GM12878 (cell line): ENCODE data around the gene TMEM132C. TPM values are rescaled to one million over a fixed set of nuclear protein-coding genes. Genes with fewer than 3 reads are reported as not detected.

Experiments used
- ATAC-seq: fragments of 200-7000 bp; cut with Tn5 transposase; 3 replicates; pipeline ENCODE4 v1.9.1; 2020; ENCODE audit warnings: mild to moderate bottlenecking, moderate library complexity
- BruUV-seq: library from RNA; stranded (reverse); fragments of 400-500 nt; replicated peaks from 2 replicates; lab custom pipeline; 2021; lab: Mats Ljungman, UMichigan
- CTCF ChIA-PET: fragments of 300-600 bp; sonication (Branson Sonifier 250); formaldehyde crosslinking; extraction: SDS; loops from one replicate; lab custom pipeline; 2021; ENCODE audit warnings: inconsistent platforms; lab: Yijun Ruan, JAX
- POLR2A ChIA-PET: fragments of 350-600 bp; formaldehyde crosslinking; extraction: SDS; loops from one replicate; lab custom pipeline; 2021; ENCODE audit warnings: inconsistent platforms; lab: Charles Lee
- RAD21 ChIA-PET: fragments of 300-600 bp; sonication (Branson Sonifier 250); formaldehyde crosslinking; loops from one replicate; lab custom pipeline; 2023; ENCODE audit warnings: antibody characterized with exemption; ENCODE audit not compliant: unreplicated experiment; lab: Charles Lee
- SMC1A ChIA-PET: fragments of 300-600 bp; sonication (Branson Sonifier 250); formaldehyde crosslinking; loops from one replicate; lab custom pipeline; 2023; ENCODE audit not compliant: unreplicated experiment, uncharacterized antibody; lab: Charles Lee
- DNase-seq: peaks from one replicate; pipeline ENCODE4 v3.0.0-alpha.2; 2011; ENCODE audit warnings: low read depth, low spot score
- FAIRE-seq: peaks from 3 replicates; lab custom pipeline; 2011; peaks lifted over from hg19 to GRCh38; lab: Jason Lieb, UNC
- H2AFZ ChIP-seq: 2 replicates; pipeline ENCODE4 v1.6.0; 2011; ENCODE audit warnings: low read depth, low read length, control low read depth; ENCODE audit not compliant: control insufficient read depth
- H3K27ac ChIP-seq: 2 replicates; pipeline ENCODE4 v1.5.1; 2011; ENCODE audit warnings: control low read depth; ENCODE audit not compliant: control insufficient read depth, insufficient read depth
- H3K27me3 ChIP-seq, 2 experiments: replicated peaks in 1 of 2; 2 replicates each; pipeline versions ENCODE4 v1.6.0 to v1.6.1; 2011; ENCODE audit warnings: low read length in 1 of 2; ENCODE audit not compliant: control insufficient read depth in 2 of 2, insufficient read depth in 2 of 2
- H3K36me3 ChIP-seq, 2 experiments: 2 replicates each; pipeline ENCODE4 v1.5.1; 2011; ENCODE audit warnings: low read length in 1 of 2; ENCODE audit not compliant: control insufficient read depth in 2 of 2, insufficient read depth in 2 of 2
- H3K4me1 ChIP-seq: 2 replicates; pipeline ENCODE4 v1.6.1; 2011; ENCODE audit warnings: mild to moderate bottlenecking, low read length, moderate library complexity, mixed read lengths; ENCODE audit not compliant: control insufficient read depth, insufficient read depth
- H3K4me2 ChIP-seq: 2 replicates; pipeline ENCODE4 v1.6.0; 2011; ENCODE audit warnings: control low read depth; ENCODE audit not compliant: control insufficient read depth, insufficient read depth
- H3K4me3 ChIP-seq: fragments of 200-600 bp; sonication (generic); 2 replicates; pipeline ENCODE4 v1.5.1; 2016
- H3K79me2 ChIP-seq: 2 replicates; pipeline ENCODE4 v1.6.0; 2011; ENCODE audit warnings: low read length; ENCODE audit not compliant: control insufficient read depth, insufficient read depth
- H3K9ac ChIP-seq: 2 replicates; pipeline ENCODE4 v1.8.0; 2011; ENCODE audit warnings: low read length, control low read depth, mixed read lengths; ENCODE audit not compliant: control insufficient read depth, insufficient read depth
- H3K9me3 ChIP-seq: replicated peaks from 3 replicates; pipeline ENCODE4 v1.5.1; 2011; ENCODE audit warnings: mild to moderate bottlenecking, low read length; ENCODE audit not compliant: control insufficient read depth, insufficient read depth
- H4K20me1 ChIP-seq: 2 replicates; pipeline ENCODE4 v1.6.0; 2011; ENCODE audit not compliant: control insufficient read depth, insufficient read depth
- ASH2L ChIP-seq: fragments of 300-600, 200-600 bp; sonication (generic); IDR thresholded peaks from 2 replicates; pipeline ENCODE4 v1.6.1; 2017; ENCODE audit warnings: low read depth, mild to moderate bottlenecking, borderline replicate concordance
- DPF2 ChIP-seq: fragments of 450-650 bp; IDR thresholded peaks from 2 replicates; pipeline ENCODE4 v1.6.1; 2017; ENCODE audit warnings: mild to moderate bottlenecking
- E2F8 ChIP-seq: fragments of 450-650 bp; IDR thresholded peaks from 2 replicates; pipeline ENCODE4 v1.6.1; 2018; ENCODE audit warnings: mild to moderate bottlenecking, low read depth, moderate library complexity; ENCODE audit not compliant: partially characterized antibody
- GATAD2B ChIP-seq: fragments of 450-650 bp; conservative IDR thresholded peaks from 2 replicates; pipeline ENCODE4 v1.6.1; 2017; ENCODE audit warnings: low read depth, mild to moderate bottlenecking, moderate library complexity
- HCFC1 ChIP-seq: fragments of 150-350 bp; IDR thresholded peaks from 2 replicates; pipeline ENCODE4 v1.6.1; 2014; ENCODE audit warnings: low read length
- IRF3 ChIP-seq: fragments of 450-650 bp; IDR thresholded peaks from 2 replicates; pipeline ENCODE4 v1.6.1; 2014; ENCODE audit warnings: mild to moderate bottlenecking
- IRF5 ChIP-seq: fragments of 450-650 bp; IDR thresholded peaks from 2 replicates; pipeline ENCODE4 v1.6.1; 2017; ENCODE audit warnings: borderline replicate concordance
- MAX ChIP-seq: IDR thresholded peaks from 2 replicates; pipeline ENCODE4 v1.6.1; 2012; ENCODE audit warnings: low read depth, low read length, improper control_type of control experiment
- MYC ChIP-seq: IDR thresholded peaks from 2 replicates; pipeline ENCODE4 v1.6.1; 2011; ENCODE audit warnings: mild to moderate bottlenecking, low read length, moderate library complexity, inconsistent platforms; ENCODE audit not compliant: insufficient read depth, insufficient replicate concordance, insufficient read length, severe bottlenecking
- NFXL1 ChIP-seq: fragments of 450-650 bp; IDR thresholded peaks from 2 replicates; pipeline ENCODE4 v1.6.1; 2017; ENCODE audit warnings: antibody characterized with exemption, mild to moderate bottlenecking, borderline replicate concordance
- NFYB ChIP-seq: IDR thresholded peaks from 2 replicates; pipeline ENCODE4 v1.6.1; 2011; ENCODE audit warnings: low read depth, mild to moderate bottlenecking, low read length, improper control_type of control experiment, moderate library complexity; ENCODE audit not compliant: insufficient read depth
- RELB ChIP-seq: fragments of 450-650 bp; IDR thresholded peaks from 2 replicates; pipeline ENCODE4 v1.6.1; 2017; ENCODE audit warnings: low read depth, mild to moderate bottlenecking, moderate library complexity
- SKIL ChIP-seq: fragments of 450-650 bp; IDR thresholded peaks from 2 replicates; pipeline ENCODE4 v1.6.1; 2017; ENCODE audit warnings: mild to moderate bottlenecking, low read depth, inconsistent platforms; ENCODE audit not compliant: poor library complexity, severe bottlenecking
- WGBS: methylation state at CpG from one replicate; pipeline ENCODE4 v1.1.6; 2016; ENCODE audit warnings: low lambda C conversion rate; ENCODE audit not compliant: insufficient replicate concordance, insufficient coverage; ENCODE audit errors: missing lambda C conversion rate; 5-methylcytosine and 5-hydroxymethylcytosine counted together
- in situ Hi-C: fragments of 300-500 bp; cut with MboI; formaldehyde crosslinking; loops from 9 replicates; pipeline ENCODE4 v1.14.3; 2018; ENCODE audit warnings: mixed read lengths
- intact Hi-C: fragments of 100-400 bp; cut with micrococcal nuclease; formaldehyde crosslinking; loops from one replicate; pipeline ENCODE4 v1.14.2; 2022; ENCODE audit not compliant: unreplicated experiment
- polyA plus RNA-seq, 11 experiments: library from polyadenylated mRNA; depleted of rRNA in 4 of 11; unstranded in 6 of 11; stranded (reverse) in 5 of 11; fragments of >200 nt; fragmentation: Nextera tagmentation in 4 of 11; fragmentation: Illumina TruSeq in 1 of 11; extraction: Ambion mirVana in 4 of 11; extraction: Trizol in 1 of 11; gene quantifications; 1 replicate in 1 of 11; 2 replicates in 10 of 11; pipeline versions ENCODE4 v1.2.1 to v1.2.3, GENCODE V29; 2011 to 2016; ENCODE audit warnings: inconsistent platforms in 2 of 11, missing spikeins in 2 of 11, low read depth in 1 of 11
- total RNA-seq, 4 experiments: library from RNA; depleted of rRNA in 3 of 4; stranded (reverse); fragments of >200 nt in 3 of 4; fragmentation: Illumina TruSeq in 1 of 4; extraction: Trizol in 1 of 4; gene quantifications; 2 replicates each; pipeline versions ENCODE4 v1.2.1 to v1.2.3, GENCODE V29; 2013 to 2021

TMEM132C gene
- total and polyA plus RNA-seq, 10 of the 15 experiments (the other 5 are each of a cell fraction or from before 2014, with no cell fraction given), result not detected

- no peak for TF ChIP-seq IRF5
- TF ChIP-seq, all 136 proteins: peak for 0
Observed at GRCh38 chr12:128421375-128421774, 154.4 kb downstream of the TMEM132C start (continued).

- SMC1A ChIA-PET, result no interaction called here
- H3K36me3 ChIP-seq, result no peaks in the 10 kb centered on the region
- RAD21 ChIA-PET, result no interaction called here
- no peak overlapping the region for H3K4me3 ChIP-seq
- H4K20me1 ChIP-seq, result no peaks in the 10 kb centered on the region
- no peak overlapping the region for H3K27ac ChIP-seq
- 10% methylated on average over 2 of the region's 2 CpGs for WGBS
- in situ Hi-C loops (no loop called here), intact Hi-C loops (no loop called here)
- no peak overlapping the region for H3K4me2 ChIP-seq
- no peak for ATAC-seq
- H3K9ac ChIP-seq, result no peak overlapping the region
- CTCF ChIA-PET, result no interaction called here
- no peak overlapping the region for H2AFZ ChIP-seq
- POLR2A ChIA-PET, result no interaction called here
- H3K27me3 ChIP-seq, result no peaks in the 10 kb centered on the region
- H3K4me1 ChIP-seq, result no peaks in the 10 kb centered on the region
- BruUV-seq, result no TSS peak
- H3K79me2 ChIP-seq, result no peaks in the 10 kb centered on the region
- no peak for DNase-seq
- H3K9me3 ChIP-seq, result no peaks in the 10 kb centered on the region
- no peak for FAIRE-seq
- TF ChIP-seq HCFC1, result no peak
- no peak for TF ChIP-seq RELB
- no peak for TF ChIP-seq MYC
- no peak for TF ChIP-seq SKIL
- TF ChIP-seq IRF3, result no peak
- TF ChIP-seq GATAD2B, result no peak
- TF ChIP-seq MAX, result no peak
- no peak for TF ChIP-seq E2F8
- no peak for TF ChIP-seq ASH2L
- TF ChIP-seq NFXL1, result no peak
- no peak for TF ChIP-seq NFYB
- TF ChIP-seq DPF2, result no peak
Observed at GRCh38 chr12:128423205-128423604, 156.2 kb downstream of the TMEM132C start.
